Fibroblast of lung (primary cell): ENCODE data around the gene RGS17. TPM values are rescaled to one million over a fixed set of nuclear protein-coding genes. Genes with fewer than 3 reads are reported as not detected.
"Not testable (repeated sequence)": the region's sequence is repeated elsewhere in the genome, so short reads cannot be mapped to it uniquely, and the experiment has no call there.

Experiments
- DNase-seq, 2 donors: peaks; one replicate each; pipeline versions ENCODE4 v3.0.0 to v3.0.0-alpha.2; 2010; ENCODE audit warnings: low read depth in 2 of 2
- H2AFZ ChIP-seq: 2 replicates; pipeline ENCODE4 v1.5.1; 2012; ENCODE audit warnings: low read length, control low read depth, inconsistent platforms
- H3K27ac ChIP-seq: 2 replicates; pipeline ENCODE4 v1.5.1; 2011; ENCODE audit warnings: low read length, control low read depth; ENCODE audit not compliant: insufficient read depth
- H3K27me3 ChIP-seq: 2 replicates; pipeline ENCODE4 v1.5.1; 2011; ENCODE audit warnings: mild to moderate bottlenecking, low read length; ENCODE audit not compliant: control insufficient read depth, insufficient read depth
- H3K36me3 ChIP-seq: 2 replicates; pipeline ENCODE4 v1.5.1; 2011; ENCODE audit warnings: low read length; ENCODE audit not compliant: control insufficient read depth, insufficient read depth
- H3K4me1 ChIP-seq: 2 replicates; pipeline ENCODE4 v1.5.1; 2011; ENCODE audit warnings: low read length; ENCODE audit not compliant: control insufficient read depth, insufficient read depth; ENCODE audit errors: extremely low read depth
- H3K4me2 ChIP-seq: 2 replicates; pipeline ENCODE4 v1.5.1; 2011; ENCODE audit warnings: low read length, control low read depth; ENCODE audit not compliant: insufficient read depth; ENCODE audit errors: extremely low read depth
- H3K4me3 ChIP-seq, 4 experiments: fragments of 200-600 bp in 1 of 4; sonication (generic) in 1 of 4; replicated peaks in 1 of 4; 2 replicates each; pipeline ENCODE4 v1.5.1; 2011 to 2016; ENCODE audit warnings: low read length in 4 of 4, low read depth in 3 of 4, mild to moderate bottlenecking in 3 of 4, control low read depth in 2 of 4, inconsistent platforms in 1 of 4, mixed read lengths in 1 of 4; ENCODE audit not compliant: insufficient read depth in 1 of 4; ENCODE audit errors: control extremely low read depth in 1 of 4
- H3K79me2 ChIP-seq: 2 replicates; pipeline ENCODE4 v1.5.1; 2012; ENCODE audit warnings: mild to moderate bottlenecking, low read length, inconsistent platforms; ENCODE audit not compliant: control insufficient read depth, insufficient read depth
- H3K9ac ChIP-seq: 2 replicates; pipeline ENCODE4 v1.5.1; 2011; ENCODE audit warnings: mild to moderate bottlenecking, low read length, control low read depth; ENCODE audit not compliant: insufficient read depth
- H3K9me3 ChIP-seq: 2 replicates; pipeline ENCODE4 v1.5.1; 2012; ENCODE audit warnings: low read depth, low read length; ENCODE audit not compliant: control insufficient read depth, insufficient read depth
- H4K20me1 ChIP-seq: 2 replicates; pipeline ENCODE4 v1.5.1; 2011; ENCODE audit warnings: low read length; ENCODE audit not compliant: control insufficient read depth, insufficient read depth; ENCODE audit errors: extremely low read depth
- EZH2 ChIP-seq: IDR thresholded peaks from 2 replicates; pipeline ENCODE4 v1.5.1; 2012; ENCODE audit warnings: low read length, control low read depth, mild to moderate bottlenecking; ENCODE audit errors: missing control alignments
- polyA plus RNA-seq, 2 donors: library from polyadenylated mRNA; depleted of rRNA in 1 of 2; stranded (reverse) in 1 of 2; unstranded in 1 of 2; fragments of >200 nt; gene quantifications; 2 replicates each; pipeline ENCODE4 v1.2.1, GENCODE V29; 2011 to 2012; ENCODE audit warnings: missing spikeins in 1 of 2
- total RNA-seq: library from RNA; depleted of rRNA; stranded (reverse); fragments of >200 nt; gene quantifications from 2 replicates; pipeline ENCODE4 v1.2.1, GENCODE V29; 2014
- TF ChIP-seq, protein P1 (sequence below), 2 donors: IDR thresholded peaks in 1 of 2; conservative IDR thresholded peaks in 1 of 2; 1 replicate in 1 of 2; 2 replicates in 1 of 2; pipeline ENCODE4 v1.5.1; 2011 to 2012; ENCODE audit warnings: low read length in 2 of 2, control low read depth in 1 of 2, inconsistent platforms in 1 of 2, low read depth in 1 of 2, mild to moderate bottlenecking in 1 of 2

RGS17 gene
- total and polyA plus RNA-seq, 2 donors (not counting 1 experiment from before 2014, with no cell fraction given), result 2.1 to 10.2 TPM

DNA sequence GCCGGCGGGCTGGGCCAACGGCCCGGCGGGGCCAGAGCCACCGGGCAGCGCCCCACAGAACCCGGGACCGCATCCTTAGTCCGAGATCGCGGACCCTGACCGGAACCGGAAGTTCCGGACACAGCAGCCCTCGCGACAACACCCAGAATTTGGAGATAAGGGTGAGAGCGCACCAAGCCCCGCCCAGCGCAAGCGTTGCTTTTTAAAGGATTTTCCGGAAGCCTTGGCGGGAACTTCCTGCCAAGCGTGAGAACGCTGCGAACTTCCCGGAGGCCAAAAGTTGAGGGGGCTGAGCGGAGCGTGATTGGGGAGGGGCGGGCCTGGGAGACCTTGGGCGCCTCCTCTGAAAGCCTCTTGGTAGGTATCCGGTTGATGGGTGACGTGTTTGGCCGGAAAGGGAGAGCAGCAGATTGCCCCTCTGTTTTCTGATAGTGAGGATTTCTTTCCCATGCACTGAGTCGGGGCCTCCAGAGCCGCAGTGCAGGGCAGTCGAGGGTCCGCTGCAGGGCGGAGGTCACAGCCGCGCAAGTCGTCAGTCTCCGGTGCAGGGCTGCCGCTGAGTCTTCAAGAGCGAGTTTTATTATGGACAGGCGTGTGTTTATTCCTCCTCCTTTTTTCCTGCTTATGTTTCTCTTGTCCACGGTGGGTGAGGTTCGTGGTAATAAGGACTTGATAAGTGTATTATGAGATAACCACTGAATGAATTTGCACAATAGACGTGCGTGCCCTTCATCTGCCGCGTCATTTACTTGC is 128.3 kb downstream of the RGS17 start, which contains the start of gene MTRF1L:
Gene MTRF1L (minus strand): TSS at position 97 of the 753 bp plus-strand sequence. CDS start 24 bp downstream, at position 73.
- Histone ChIP-seq H3K4me3 (peak within 1 kb of the TSS; percentile 55 to 97 (median 68)), H3K36me3 (no peaks in the 10 kb centered on the region), H2AFZ (peak within 1 kb of the TSS; percentile 63), H3K79me2 (peaks cover 49% of the 10 kb centered on the region), H3K27ac (peak within 1 kb of the TSS; percentile 92), H3K9ac (peak within 1 kb of the TSS; percentile 82), H3K9me3 (no peaks in the 10 kb centered on the region), H3K4me2 (peak within 1 kb of the TSS; percentile 99), H4K20me1 (no peaks in the 10 kb centered on the region), H3K4me1 (peaks cover 2% of the 10 kb centered on the region), H3K27me3 (no peaks in the 10 kb centered on the region)
- peak; percentile 97 for DNase-seq
- TF ChIP-seq, protein P1, sequence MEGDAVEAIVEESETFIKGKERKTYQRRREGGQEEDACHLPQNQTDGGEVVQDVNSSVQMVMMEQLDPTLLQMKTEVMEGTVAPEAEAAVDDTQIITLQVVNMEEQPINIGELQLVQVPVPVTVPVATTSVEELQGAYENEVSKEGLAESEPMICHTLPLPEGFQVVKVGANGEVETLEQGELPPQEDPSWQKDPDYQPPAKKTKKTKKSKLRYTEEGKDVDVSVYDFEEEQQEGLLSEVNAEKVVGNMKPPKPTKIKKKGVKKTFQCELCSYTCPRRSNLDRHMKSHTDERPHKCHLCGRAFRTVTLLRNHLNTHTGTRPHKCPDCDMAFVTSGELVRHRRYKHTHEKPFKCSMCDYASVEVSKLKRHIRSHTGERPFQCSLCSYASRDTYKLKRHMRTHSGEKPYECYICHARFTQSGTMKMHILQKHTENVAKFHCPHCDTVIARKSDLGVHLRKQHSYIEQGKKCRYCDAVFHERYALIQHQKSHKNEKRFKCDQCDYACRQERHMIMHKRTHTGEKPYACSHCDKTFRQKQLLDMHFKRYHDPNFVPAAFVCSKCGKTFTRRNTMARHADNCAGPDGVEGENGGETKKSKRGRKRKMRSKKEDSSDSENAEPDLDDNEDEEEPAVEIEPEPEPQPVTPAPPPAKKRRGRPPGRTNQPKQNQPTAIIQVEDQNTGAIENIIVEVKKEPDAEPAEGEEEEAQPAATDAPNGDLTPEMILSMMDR (conservative IDR thresholded peaks at IDR 0.05 in 1 of 2, IDR thresholded peaks at IDR 0.05 in 1 of 2; ENCODE audit: low read depth in 1 of 2, low read length in 2 of 2), result no peak
- TF ChIP-seq EZH2, result no peak

DNA sequence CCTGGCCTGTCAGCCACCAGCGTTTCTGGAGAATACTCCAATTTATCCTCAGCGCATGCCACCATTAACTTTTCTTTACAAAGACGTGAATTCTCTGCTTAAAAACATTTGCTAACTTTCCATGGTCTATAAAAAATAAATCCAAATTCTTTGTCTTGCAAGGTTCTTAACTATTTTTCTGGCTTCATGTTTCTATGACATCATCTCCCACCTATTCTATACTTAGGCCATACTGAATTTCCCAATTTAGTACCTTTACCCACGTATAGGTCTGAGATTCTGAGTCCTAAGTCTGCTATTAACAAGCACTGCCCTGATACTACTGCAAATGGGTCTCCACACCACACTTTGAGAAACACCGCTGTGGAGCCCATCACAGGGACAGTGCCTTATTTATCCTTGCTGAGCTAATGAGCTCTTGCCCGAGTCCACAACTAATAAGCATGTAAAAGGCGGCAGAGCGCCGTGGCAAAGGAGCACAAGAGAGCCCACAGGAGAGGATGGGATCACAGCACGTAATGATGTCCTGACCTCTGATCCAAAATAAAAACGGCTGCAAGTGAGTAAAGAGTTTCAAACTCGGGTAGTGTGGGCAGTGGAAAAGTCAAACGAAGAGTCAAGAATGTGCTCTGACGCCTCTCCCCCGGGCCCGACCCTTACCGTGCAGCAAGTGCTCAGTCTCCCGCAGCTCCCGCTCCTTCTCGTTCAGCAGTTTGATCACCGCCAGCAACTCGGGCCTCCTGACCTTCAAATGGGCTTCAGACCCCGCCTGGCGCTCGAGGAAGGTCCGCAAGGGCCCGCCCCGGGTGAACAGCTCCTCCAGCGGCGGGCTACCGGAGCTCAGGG is 129.1 kb downstream of the RGS17 start:
- peaks cover 55% of the 10 kb centered on the region for H3K79me2 ChIP-seq
- peak in 1 of 2 donors; percentile 22 for DNase-seq

DNA sequence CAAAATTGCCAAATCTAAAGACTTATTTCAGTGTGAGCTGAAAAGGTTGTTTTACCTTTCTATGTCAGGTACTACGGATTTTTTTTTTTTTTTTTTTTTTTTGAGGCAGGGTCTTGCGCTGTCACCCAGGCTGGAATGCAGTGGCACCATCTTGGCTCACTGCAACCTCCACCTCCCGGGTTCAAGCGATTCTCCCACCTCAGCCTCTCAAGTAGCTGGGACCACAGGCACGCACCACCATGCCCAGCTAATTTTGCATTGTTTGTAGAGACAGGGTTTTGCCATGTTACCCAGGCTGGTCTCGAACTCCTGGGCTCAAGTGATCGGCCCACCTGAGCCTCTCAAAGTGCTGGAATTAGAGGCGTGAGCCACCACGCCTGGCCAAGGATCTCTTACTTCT is 130.3 kb downstream of the RGS17 start:
- peak overlapping the region; percentile 10 to 97 (median 68) for H3K4me3 ChIP-seq

More for the DNA sequence above, 129.1 kb downstream of the RGS17 start:
- Histone ChIP-seq H2AFZ (no peak overlapping the region), H3K9ac (peak overlapping the region; percentile 82), H3K9me3 (no peaks in the 10 kb centered on the region), H3K27me3 (no peaks in the 10 kb centered on the region), H3K4me3 (peak overlapping the region; percentile 55 to 97 (median 68)), H4K20me1 (no peaks in the 10 kb centered on the region), H3K4me2 (peak overlapping the region; percentile 92), H3K27ac (peak overlapping the region; percentile 92), H3K4me1 (peaks cover 2% of the 10 kb centered on the region), H3K36me3 (no peaks in the 10 kb centered on the region)
- TF ChIP-seq, protein P1 (conservative IDR thresholded peaks at IDR 0.05 in 1 of 2, IDR thresholded peaks at IDR 0.05 in 1 of 2; ENCODE audit: low read depth in 1 of 2, low read length in 2 of 2), result no peak
- TF ChIP-seq EZH2, result no peak

More for the DNA sequence above, 130.3 kb downstream of the RGS17 start:
- H2AFZ ChIP-seq, H3K9me3 ChIP-seq, H3K27me3 ChIP-seq, H3K9ac ChIP-seq, H3K27ac ChIP-seq, DNase-seq, H4K20me1 ChIP-seq, H3K36me3 ChIP-seq, H3K4me1 ChIP-seq: not testable (repeated sequence)
- peaks cover 67% of the 10 kb centered on the region for H3K79me2 ChIP-seq
- peak overlapping the region; percentile 92 for H3K4me2 ChIP-seq
